Endothelial cell of umbilical vein (primary cell): ENCODE measurements around the gene WDR7. TPM values are rescaled to one million over a fixed set of nuclear protein-coding genes. Genes with fewer than 3 reads are reported as not detected.

ENCODE experiments used
- BruUV-seq: library from RNA; stranded (reverse); fragments of 400-500 nt; replicated peaks from 2 replicates; lab custom pipeline; 2021; lab: Mats Ljungman, UMichigan
- CTCF ChIA-PET: fragments of 300-600, 350-600 bp; sonication (Branson Sonifier 250); formaldehyde crosslinking; loops from one replicate; lab custom pipeline; 2021; ENCODE audit warnings: antibody characterized with exemption, inconsistent platforms; lab: Charles Lee
- POLR2A ChIA-PET: fragments of 300-600, 350-600 bp; sonication (Branson Sonifier 250); formaldehyde crosslinking; loops from one replicate; lab custom pipeline; 2021; ENCODE audit warnings: antibody characterized with exemption, inconsistent platforms; lab: Charles Lee
- DNase-seq: peaks from one replicate; pipeline ENCODE4 v3.0.0-alpha.2; 2011; ENCODE audit warnings: low read depth, low spot score
- FAIRE-seq: peaks from 2 replicates; lab custom pipeline; 2011; peaks lifted over from hg19 to GRCh38; lab: Jason Lieb, UNC
- H2AFZ ChIP-seq: 2 replicates; pipeline ENCODE4 v1.6.0; 2012; ENCODE audit warnings: low read depth, low read length, control low read depth, inconsistent platforms
- H3K27ac ChIP-seq: 2 replicates; pipeline ENCODE4 v1.5.1; 2011; ENCODE audit warnings: low read depth, mild to moderate bottlenecking, control low read depth, low read length, moderate library complexity; ENCODE audit not compliant: insufficient read depth
- H3K27me3 ChIP-seq, 2 experiments: 2 replicates each; pipeline versions ENCODE4 v1.6.0 to v1.6.1; 2011; ENCODE audit warnings: low read length in 2 of 2, mixed read lengths in 1 of 2; ENCODE audit not compliant: control insufficient read depth in 2 of 2, insufficient read depth in 2 of 2
- H3K36me3 ChIP-seq, 2 experiments: 2 replicates in 1 of 2; 3 replicates in 1 of 2; pipeline ENCODE4 v1.5.1; 2011; ENCODE audit warnings: low read length in 2 of 2, mild to moderate bottlenecking in 1 of 2, moderate library complexity in 1 of 2; ENCODE audit not compliant: control insufficient read depth in 2 of 2, insufficient read depth in 2 of 2; ENCODE audit errors: extremely low read depth in 1 of 2
- H3K4me1 ChIP-seq: 3 replicates; pipeline ENCODE4 v1.5.1; 2011; ENCODE audit warnings: mild to moderate bottlenecking, low read length; ENCODE audit not compliant: control insufficient read depth, insufficient read depth; ENCODE audit errors: extremely low read depth
- H3K4me2 ChIP-seq: 2 replicates; pipeline ENCODE4 v1.6.1; 2011; ENCODE audit warnings: low read length, control low read depth, mixed read lengths; ENCODE audit not compliant: insufficient read depth
- H3K4me3 ChIP-seq, 3 experiments: fragments of 200-600 bp in 1 of 3; sonication (generic), shearing (Covaris generic) in 1 of 3; replicated peaks in 1 of 3; 2 replicates each; pipeline ENCODE4 v1.5.1; 2011 to 2016; ENCODE audit warnings: control low read depth in 3 of 3, low read length in 3 of 3, mild to moderate bottlenecking in 2 of 3, inconsistent platforms in 1 of 3, low read depth in 1 of 3, moderate library complexity in 1 of 3; ENCODE audit not compliant: insufficient read depth in 1 of 3
- H3K79me2 ChIP-seq: 2 replicates; pipeline ENCODE4 v1.6.0; 2012; ENCODE audit warnings: low read length, inconsistent platforms; ENCODE audit not compliant: control insufficient read depth, insufficient read depth
- H3K9ac ChIP-seq: replicated peaks from 2 replicates; pipeline ENCODE3; 2011; ENCODE audit warnings: low read length, control low read depth; ENCODE audit not compliant: insufficient read depth; ENCODE audit errors: extremely low read depth
- H3K9me1 ChIP-seq: replicated peaks from 3 replicates; pipeline ENCODE4 v1.6.0; 2011; ENCODE audit warnings: mild to moderate bottlenecking, low read length; ENCODE audit not compliant: control insufficient read depth, insufficient read depth; ENCODE audit errors: extremely low read depth
- H3K9me3 ChIP-seq: replicated peaks from 2 replicates; pipeline ENCODE4 v1.5.1; 2012; ENCODE audit warnings: low read length, inconsistent platforms; ENCODE audit not compliant: control insufficient read depth, insufficient read depth
- H4K20me1 ChIP-seq: replicated peaks from 2 replicates; pipeline ENCODE3; 2011; ENCODE audit warnings: mild to moderate bottlenecking, low read length; ENCODE audit not compliant: control insufficient read depth, insufficient read depth; ENCODE audit errors: extremely low read depth
- CTCF ChIP-seq, 2 donors: IDR thresholded peaks; 1 replicate in 1 of 2; 2 replicates in 1 of 2; pipeline ENCODE4 v1.5.1; 2011; ENCODE audit warnings: low read length in 2 of 2, mild to moderate bottlenecking in 2 of 2, moderate library complexity in 2 of 2, control low read depth in 1 of 2, inconsistent platforms in 1 of 2, low read depth in 1 of 2; ENCODE audit not compliant: insufficient read depth in 1 of 2; ENCODE audit errors: extremely low read depth in 1 of 2
- EZH2 ChIP-seq: IDR thresholded peaks from 2 replicates; pipeline ENCODE4 v1.6.1; 2012; ENCODE audit warnings: borderline replicate concordance, low read depth, mild to moderate bottlenecking, moderate library complexity, low read length, inconsistent platforms; ENCODE audit not compliant: severe bottlenecking
- FOS ChIP-seq: IDR thresholded peaks from 2 replicates; pipeline ENCODE4 v1.6.1; 2011; ENCODE audit warnings: mild to moderate bottlenecking, low read length, moderate library complexity, borderline replicate concordance; ENCODE audit not compliant: insufficient read depth
- GATA2 ChIP-seq: IDR thresholded peaks from 2 replicates; pipeline ENCODE4 v1.7.0; 2011; ENCODE audit warnings: low read depth, mild to moderate bottlenecking, moderate library complexity, mixed read lengths, low read length; ENCODE audit not compliant: insufficient read length, insufficient read depth
- JUN ChIP-seq: IDR thresholded peaks from 2 replicates; pipeline ENCODE4 v1.6.1; 2011; ENCODE audit warnings: borderline replicate concordance, low read depth; ENCODE audit not compliant: insufficient read length, insufficient read depth
- MAX ChIP-seq: IDR thresholded peaks from 2 replicates; pipeline ENCODE4 v1.6.1; 2011; ENCODE audit not compliant: insufficient read depth, insufficient read length
- MYC ChIP-seq: IDR thresholded peaks from one replicate; pipeline ENCODE4 v1.6.1; 2011; ENCODE audit warnings: mild to moderate bottlenecking, low read depth, low read length
- POLR2A ChIP-seq: IDR thresholded peaks from 2 replicates; pipeline ENCODE4 v1.6.1; 2012; ENCODE audit warnings: low read depth, mild to moderate bottlenecking, control low read depth, low read length
- POLR2AphosphoS5 ChIP-seq: IDR thresholded peaks from 2 replicates; pipeline ENCODE4 v1.6.1; 2012; ENCODE audit warnings: low read depth, mild to moderate bottlenecking, control low read depth, low read length, moderate library complexity; ENCODE audit not compliant: insufficient read depth
- dilution Hi-C: fragments of 300-500 bp; cut with MboI; formaldehyde crosslinking; loops from one replicate; pipeline ENCODE4 v1.15.0; 2019; ENCODE audit warnings: low sequenced_read_pairs; ENCODE audit not compliant: extremely low pct_ligation_motif_present
- intact Hi-C: fragments of 100-400 bp; cut with micrococcal nuclease; formaldehyde crosslinking; loops from one replicate; pipeline ENCODE4 v1.10.0; 2022
- polyA plus RNA-seq, 4 experiments: library from polyadenylated mRNA; depleted of rRNA in 3 of 4; stranded (reverse) in 3 of 4; unstranded in 1 of 4; fragments of >200 nt; gene quantifications; 2 replicates each; pipeline versions ENCODE4 v1.2.1 to v1.2.3, GENCODE V29; 2011 to 2012; ENCODE audit warnings: missing spikeins in 1 of 4
- total RNA-seq: library from RNA; stranded (reverse); gene quantifications from 2 replicates; pipeline ENCODE4 v1.2.3, GENCODE V29; 2021

The WDR7 gene
- total and polyA plus RNA-seq, 2 donors (not counting 3 experiments of a cell fraction or from before 2014, with no cell fraction given): 5.9 to 19.0 TPM

GRCh38 chr18:56913941-56914340 is 262.8 kb downstream of the WDR7 start:
- FAIRE-seq: no peak
- no peak overlapping the region for H3K4me3 ChIP-seq
- no peak for TF ChIP-seq MAX
- no peak for TF ChIP-seq MYC
- no peak for TF ChIP-seq CTCF (IDR thresholded peaks at IDR 0.05; ENCODE audit: extremely low read depth in 1 of 2, insufficient read depth in 1 of 2, low read depth in 1 of 2, low read length in 2 of 2)
- no peak for TF ChIP-seq GATA2
- no peak for TF ChIP-seq POLR2A
- no peak for TF ChIP-seq JUN
- no peak for TF ChIP-seq FOS
- no peak for TF ChIP-seq POLR2AphosphoS5
- TF ChIP-seq EZH2: no peak
- no peak overlapping the region for H3K4me2 ChIP-seq
- no peaks in the 10 kb centered on the region for H3K9me3 ChIP-seq
- no peaks in the 10 kb centered on the region for H3K27me3 ChIP-seq
- intact Hi-C loops: no loop called here
- no peak overlapping the region for H3K27ac ChIP-seq
- H3K9me1 ChIP-seq: no peaks in the 10 kb centered on the region
- dilution Hi-C loops: no loop called here
- no peak for DNase-seq
- H2AFZ ChIP-seq: no peak overlapping the region
- H3K4me1 ChIP-seq: peaks cover 2% of the 10 kb centered on the region
- H3K36me3 ChIP-seq: no peaks in the 10 kb centered on the region
- H4K20me1 ChIP-seq: no peaks in the 10 kb centered on the region
- ChIA-PET POLR2A (no interaction called here), CTCF (interaction anchor here (1.6 kb wide), 1 partner anchor 44 kb away, joined by 4 read pairs; no protein-coding TSS in a partner anchor)
- no peak overlapping the region for H3K9ac ChIP-seq
- H3K79me2 ChIP-seq: no peaks in the 10 kb centered on the region
- BruUV-seq: no TSS peak
